Breast epithelium (tissue), 4 donors: ENCODE data around the gene TMEM245. TPM values are rescaled to one million over a fixed set of nuclear protein-coding genes. Genes with fewer than 3 reads are reported as not detected.

Source experiments
- DNase-seq, 2 donors: peaks; one replicate each; pipeline ENCODE4 v3.0.0-alpha.2; 2019; ENCODE audit warnings: low spot score in 2 of 2
- H3K27ac ChIP-seq, 2 donors: fragments of 200-600 bp; sonication (generic) in 1 of 2; one replicate each; pipeline ENCODE4 v1.5.1; 2016 to 2019; ENCODE audit warnings: mild to moderate bottlenecking in 1 of 2
- H3K27me3 ChIP-seq, 2 donors: fragments of 200-600 bp; sonication (generic) in 1 of 2; one replicate each; pipeline versions ENCODE4 v1.5.1 to v1.6.0; 2017 to 2019; ENCODE audit warnings: control low read depth in 1 of 2, mild to moderate bottlenecking in 1 of 2
- H3K36me3 ChIP-seq: fragments of 200-600 bp; one replicate; pipeline ENCODE4 v1.5.1; 2019
- H3K4me1 ChIP-seq, 2 donors: fragments of 200-600 bp; sonication (generic); one replicate each; pipeline ENCODE4 v1.5.1; 2016 to 2019; ENCODE audit warnings: control low read depth in 1 of 2
- H3K4me3 ChIP-seq, 3 donors: fragments of 200-600 bp; sonication (generic); 1 replicate in 2 of 3; 2 replicates in 1 of 3; pipeline ENCODE4 v1.5.1; 2016 to 2019; ENCODE audit warnings: mild to moderate bottlenecking in 3 of 3, moderate library complexity in 2 of 3
- H3K9me3 ChIP-seq, 2 donors: fragments of 200-600 bp; sonication (generic) in 1 of 2; one replicate each; pipeline ENCODE4 v1.5.1; 2016 to 2019; ENCODE audit warnings: control low read depth in 1 of 2
- POLR2A ChIP-seq: fragments of 450-650 bp; IDR thresholded peaks from one replicate; pipeline ENCODE4 v1.6.1; 2016; ENCODE audit warnings: antibody characterized with exemption, mild to moderate bottlenecking, moderate library complexity
- POLR2AphosphoS5 ChIP-seq, 3 donors: sonication (generic); formaldehyde crosslinking; IDR thresholded peaks; one replicate each; pipeline ENCODE4 v1.6.1; 2017; ENCODE audit warnings: antibody characterized with exemption in 3 of 3
- intact Hi-C: fragments of 100-400 bp; cut with DNase I; formaldehyde crosslinking; loops from one replicate; pipeline ENCODE4 v1.15.1; 2023; ENCODE audit warnings: low total_unique reads
- total RNA-seq, 3 donors: library from RNA; depleted of rRNA; stranded (reverse); fragments of >200 nt; gene quantifications; one replicate each; pipeline ENCODE4 v1.1.0, GENCODE V29; 2016
- TF ChIP-seq, protein P1 (sequence below), 3 donors: fragments of 450-650 bp; IDR thresholded peaks; one replicate each; pipeline ENCODE4 v1.5.1; 2016 to 2017; ENCODE audit warnings: antibody characterized with exemption in 3 of 3, mild to moderate bottlenecking in 3 of 3, moderate library complexity in 3 of 3

The TMEM245 gene
- total RNA-seq, 3 donors from 2014 or later: 47.5 to 95.7 (median 74.9) TPM

- H3K4me1 ChIP-seq: no peaks in the 10 kb centered on the region
- DNase-seq: no peak
- no peak overlapping the region for H3K27ac ChIP-seq
- no peak for TF ChIP-seq POLR2AphosphoS5 (IDR thresholded peaks at IDR 0.05)
- TF ChIP-seq, protein P1, sequence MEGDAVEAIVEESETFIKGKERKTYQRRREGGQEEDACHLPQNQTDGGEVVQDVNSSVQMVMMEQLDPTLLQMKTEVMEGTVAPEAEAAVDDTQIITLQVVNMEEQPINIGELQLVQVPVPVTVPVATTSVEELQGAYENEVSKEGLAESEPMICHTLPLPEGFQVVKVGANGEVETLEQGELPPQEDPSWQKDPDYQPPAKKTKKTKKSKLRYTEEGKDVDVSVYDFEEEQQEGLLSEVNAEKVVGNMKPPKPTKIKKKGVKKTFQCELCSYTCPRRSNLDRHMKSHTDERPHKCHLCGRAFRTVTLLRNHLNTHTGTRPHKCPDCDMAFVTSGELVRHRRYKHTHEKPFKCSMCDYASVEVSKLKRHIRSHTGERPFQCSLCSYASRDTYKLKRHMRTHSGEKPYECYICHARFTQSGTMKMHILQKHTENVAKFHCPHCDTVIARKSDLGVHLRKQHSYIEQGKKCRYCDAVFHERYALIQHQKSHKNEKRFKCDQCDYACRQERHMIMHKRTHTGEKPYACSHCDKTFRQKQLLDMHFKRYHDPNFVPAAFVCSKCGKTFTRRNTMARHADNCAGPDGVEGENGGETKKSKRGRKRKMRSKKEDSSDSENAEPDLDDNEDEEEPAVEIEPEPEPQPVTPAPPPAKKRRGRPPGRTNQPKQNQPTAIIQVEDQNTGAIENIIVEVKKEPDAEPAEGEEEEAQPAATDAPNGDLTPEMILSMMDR (IDR thresholded peaks at IDR 0.05): no peak
- TF ChIP-seq POLR2A: no peak
- H3K9me3 ChIP-seq: no peaks in the 10 kb centered on the region
- no peaks in the 10 kb centered on the region for H3K27me3 ChIP-seq
- H3K4me3 ChIP-seq: no peak overlapping the region
- intact Hi-C loops: no loop called here
- no peaks in the 10 kb centered on the region for H3K36me3 ChIP-seq
These were observed 34.2 kb downstream of the TMEM245 start for GRCh38 chr9:109085510-109085909.

- Histone ChIP-seq H3K4me3 (no peak overlapping the region), H3K36me3 (no peaks in the 10 kb centered on the region), H3K4me1 (no peaks in the 10 kb centered on the region), H3K27me3 (no peaks in the 10 kb centered on the region), H3K27ac (no peak overlapping the region), H3K9me3 (no peaks in the 10 kb centered on the region)
- no peak for DNase-seq
- intact Hi-C loops: no loop called here
- TF ChIP-seq, protein P1 (IDR thresholded peaks at IDR 0.05): no peak
- TF ChIP-seq POLR2A (no peak), POLR2AphosphoS5 (IDR thresholded peaks at IDR 0.05) (no peak)
These were observed 35.8 kb downstream of the TMEM245 start for GRCh38 chr9:109083813-109084405.

GRCh38 chr9:109083141-109083540 lies 36.6 kb downstream of the TMEM245 start:
- intact Hi-C loops: no loop called here
- H3K36me3 ChIP-seq: no peaks in the 10 kb centered on the region
- no peaks in the 10 kb centered on the region for H3K9me3 ChIP-seq
- no peaks in the 10 kb centered on the region for H3K4me1 ChIP-seq
- no peak for DNase-seq
- no peaks in the 10 kb centered on the region for H3K27me3 ChIP-seq
- H3K4me3 ChIP-seq: no peak overlapping the region
- no peak for TF ChIP-seq POLR2A
- TF ChIP-seq, protein P1 (IDR thresholded peaks at IDR 0.05): no peak
- no peak for TF ChIP-seq POLR2AphosphoS5 (IDR thresholded peaks at IDR 0.05)
- H3K27ac ChIP-seq: no peak overlapping the region

- TF ChIP-seq, protein P1 (IDR thresholded peaks at IDR 0.05): no peak
- TF ChIP-seq POLR2AphosphoS5 (IDR thresholded peaks at IDR 0.05) (no peak), POLR2A (no peak)
- no peak for DNase-seq
- intact Hi-C loops: no loop called here
- Histone ChIP-seq H3K36me3 (no peaks in the 10 kb centered on the region), H3K4me1 (no peaks in the 10 kb centered on the region), H3K9me3 (no peaks in the 10 kb centered on the region), H3K27ac (no peak overlapping the region), H3K27me3 (no peaks in the 10 kb centered on the region), H3K4me3 (no peak overlapping the region)
These were observed 37.6 kb downstream of the TMEM245 start for GRCh38 chr9:109082091-109082620.

- no peak for DNase-seq
- intact Hi-C loops: no loop called here
- H3K9me3 ChIP-seq: no peaks in the 10 kb centered on the region
- H3K27me3 ChIP-seq: no peaks in the 10 kb centered on the region
- H3K4me1 ChIP-seq: no peaks in the 10 kb centered on the region
- TF ChIP-seq, protein P1 (IDR thresholded peaks at IDR 0.05): no peak
- TF ChIP-seq POLR2A (no peak), POLR2AphosphoS5 (IDR thresholded peaks at IDR 0.05) (no peak)
- no peaks in the 10 kb centered on the region for H3K36me3 ChIP-seq
- H3K4me3 ChIP-seq: no peak overlapping the region
- H3K27ac ChIP-seq: no peak overlapping the region
These were observed 45.4 kb downstream of the TMEM245 start for GRCh38 chr9:109074236-109074889.
